A673 (cell line): ENCODE data around the gene PRRG1.

Experiments
- EZH2 ChIP-seq: fragments of 200-600 bp; sonication (generic); IDR thresholded peaks from 2 replicates; pipeline ENCODE4 v1.6.1; 2017; ENCODE audit warnings: borderline replicate concordance, low read depth, mild to moderate bottlenecking, mixed read lengths, antibody characterized with exemption, low read length; ENCODE audit not compliant: poor library complexity, severe bottlenecking
- TF ChIP-seq, protein P1 (sequence below): fragments of 300-800, 200-600 bp; sonication (generic); conservative IDR thresholded peaks from 2 replicates; pipeline ENCODE4 v1.5.1; 2017; ENCODE audit warnings: low read depth, mild to moderate bottlenecking, antibody characterized with exemption, low read length, moderate library complexity, mixed read lengths

DNA sequence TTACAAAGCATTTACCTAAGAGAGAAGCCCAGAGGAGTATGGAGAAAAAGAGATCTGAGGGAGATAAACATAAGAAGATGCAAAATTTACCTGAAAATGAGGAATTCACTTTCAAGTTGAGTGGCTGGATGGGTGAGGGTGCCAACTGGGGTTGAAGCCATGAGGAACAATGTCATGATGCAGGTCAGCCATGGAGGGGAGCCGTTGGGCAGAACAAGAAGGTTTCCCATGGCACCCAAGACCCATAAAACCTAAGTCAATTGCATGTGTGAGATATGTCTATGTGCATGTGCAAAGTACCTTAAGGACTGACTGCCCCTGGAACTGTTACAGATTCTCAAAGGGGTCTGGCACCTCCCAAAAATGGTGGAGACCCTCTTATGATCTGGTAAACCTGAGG is 46.6 kb upstream of the PRRG1 start:
- TF ChIP-seq, protein P1, sequence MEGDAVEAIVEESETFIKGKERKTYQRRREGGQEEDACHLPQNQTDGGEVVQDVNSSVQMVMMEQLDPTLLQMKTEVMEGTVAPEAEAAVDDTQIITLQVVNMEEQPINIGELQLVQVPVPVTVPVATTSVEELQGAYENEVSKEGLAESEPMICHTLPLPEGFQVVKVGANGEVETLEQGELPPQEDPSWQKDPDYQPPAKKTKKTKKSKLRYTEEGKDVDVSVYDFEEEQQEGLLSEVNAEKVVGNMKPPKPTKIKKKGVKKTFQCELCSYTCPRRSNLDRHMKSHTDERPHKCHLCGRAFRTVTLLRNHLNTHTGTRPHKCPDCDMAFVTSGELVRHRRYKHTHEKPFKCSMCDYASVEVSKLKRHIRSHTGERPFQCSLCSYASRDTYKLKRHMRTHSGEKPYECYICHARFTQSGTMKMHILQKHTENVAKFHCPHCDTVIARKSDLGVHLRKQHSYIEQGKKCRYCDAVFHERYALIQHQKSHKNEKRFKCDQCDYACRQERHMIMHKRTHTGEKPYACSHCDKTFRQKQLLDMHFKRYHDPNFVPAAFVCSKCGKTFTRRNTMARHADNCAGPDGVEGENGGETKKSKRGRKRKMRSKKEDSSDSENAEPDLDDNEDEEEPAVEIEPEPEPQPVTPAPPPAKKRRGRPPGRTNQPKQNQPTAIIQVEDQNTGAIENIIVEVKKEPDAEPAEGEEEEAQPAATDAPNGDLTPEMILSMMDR = peak; percentile 38
- no peak for TF ChIP-seq EZH2
